Inferior parietal cortex (tissue), 1 donor: ENCODE data around the gene SWI5.

ENCODE experiments used
- DNase-seq: peaks from one replicate; pipeline ENCODE4 v3.0.0-alpha.2; 2016; ENCODE audit errors: extremely low spot score

The SWI5 gene

DNA sequence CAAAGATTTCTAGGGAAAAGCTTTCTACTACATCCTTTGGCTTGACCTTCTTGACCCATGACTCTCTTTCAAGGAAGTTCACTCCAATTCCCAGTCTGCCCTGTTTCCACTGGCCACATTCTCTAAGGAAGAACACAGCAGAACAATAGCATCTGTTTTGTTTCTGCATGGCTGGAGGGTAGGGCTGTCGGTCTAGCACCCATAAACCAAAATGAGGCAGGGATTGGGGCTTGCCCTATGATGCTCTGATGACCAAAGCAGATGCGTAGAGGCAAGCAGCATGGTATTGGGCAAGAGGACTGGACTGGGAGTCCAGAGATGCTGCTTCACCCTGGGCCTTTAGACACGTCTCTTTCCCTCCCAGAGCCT lies 24.4 kb upstream of the SWI5 start:
- no peak for DNase-seq

DNA sequence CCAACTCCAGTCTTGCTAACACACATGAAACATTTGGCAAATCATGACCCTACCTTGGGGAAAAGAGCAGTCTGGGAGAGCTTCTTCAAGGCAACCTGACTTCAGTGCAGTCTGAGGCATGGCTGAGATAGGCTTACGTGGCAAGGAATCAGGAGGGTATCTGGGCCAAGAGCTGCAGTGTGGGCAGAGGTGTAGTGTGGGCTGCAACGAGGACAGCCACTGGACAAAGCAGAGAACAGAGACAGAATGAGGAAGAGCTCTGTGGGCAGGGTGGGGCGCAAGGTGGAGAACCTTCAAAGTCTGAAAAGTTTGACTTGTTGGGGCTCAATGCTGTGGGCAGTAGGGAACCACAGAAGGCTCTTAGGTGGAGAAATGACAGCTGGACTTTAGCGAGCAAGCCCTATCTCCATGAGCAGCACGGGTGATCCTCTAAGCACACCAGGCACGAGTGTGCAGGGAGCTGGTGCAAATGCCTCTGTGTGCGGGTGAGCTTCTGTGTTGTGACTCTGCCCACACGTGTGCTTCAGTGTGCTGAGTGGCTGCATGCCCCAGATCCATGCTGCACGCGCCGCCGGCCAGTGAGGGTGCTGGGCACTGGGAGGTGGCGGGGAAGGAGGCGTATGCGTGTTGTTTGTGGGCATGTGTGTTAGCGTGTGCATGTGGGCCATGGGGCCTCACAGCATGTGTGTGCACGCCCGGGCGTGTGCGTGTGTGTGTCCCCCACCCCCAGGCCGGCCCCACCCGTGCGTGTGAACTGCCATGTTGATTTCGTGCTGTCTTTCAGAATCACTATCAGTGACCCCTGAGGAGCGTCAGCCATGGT lies 23.5 kb upstream of the SWI5 start:
- no peak for DNase-seq

DNA sequence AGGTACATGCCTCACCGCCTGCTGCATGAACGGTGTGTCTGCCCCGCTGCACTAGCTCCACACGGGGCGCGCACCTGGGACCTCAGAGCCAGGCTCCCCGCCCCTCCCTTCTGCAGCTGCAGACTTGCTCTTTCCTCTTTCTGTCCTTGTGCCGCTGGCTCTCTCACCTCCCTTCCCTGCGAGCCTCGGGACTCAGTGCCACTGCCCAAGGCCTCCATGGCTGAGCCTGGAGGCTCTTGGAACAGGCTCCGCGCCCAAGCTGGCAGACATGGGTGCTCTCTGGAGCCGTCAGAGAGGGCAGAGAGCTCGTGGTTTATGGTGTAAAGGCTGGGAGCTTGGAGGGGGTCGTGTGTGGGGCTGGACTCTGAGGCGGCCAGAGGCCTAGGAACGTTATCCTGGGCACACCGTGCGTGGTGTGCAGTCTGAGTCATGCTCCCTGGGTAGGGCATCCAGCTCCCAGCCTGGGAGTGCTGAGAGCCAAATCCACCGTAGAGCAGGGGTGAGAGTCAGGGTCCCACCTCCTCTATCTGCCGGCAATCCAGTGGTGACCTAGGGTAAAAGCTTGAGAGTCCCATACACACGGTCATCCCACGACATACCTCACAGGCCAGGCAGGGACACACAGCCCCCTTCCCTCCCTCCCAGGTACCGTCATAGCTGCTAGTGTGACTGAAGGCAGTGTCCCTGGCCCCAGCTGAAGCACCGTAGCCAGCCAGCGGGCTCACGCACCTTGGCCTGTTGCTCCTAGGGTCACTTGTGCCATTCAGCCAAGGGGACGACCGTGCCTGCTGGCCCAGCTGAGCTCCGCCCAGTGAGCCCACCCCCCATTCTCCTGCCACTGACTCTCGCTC lies 22.7 kb upstream of the SWI5 start:
- DNase-seq: no peak

DNA sequence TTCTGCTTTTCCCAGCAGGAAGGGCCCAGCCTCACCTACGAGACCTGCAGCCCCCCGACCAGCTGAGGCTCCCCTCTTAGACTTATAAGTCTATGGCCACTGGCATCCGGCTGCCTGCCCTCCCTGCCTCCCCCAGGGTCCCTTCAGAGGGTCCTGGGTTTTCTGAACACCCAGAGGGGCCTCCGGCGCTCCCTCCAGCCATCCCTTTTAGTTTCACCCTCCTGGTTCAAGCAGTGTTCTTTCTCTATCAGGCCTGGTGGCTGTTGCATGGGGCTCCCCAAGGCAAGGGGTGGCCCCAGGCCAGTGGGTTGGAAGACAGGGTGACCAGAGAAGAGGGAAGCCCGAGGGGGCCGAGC lies 22.1 kb upstream of the SWI5 start:
- no peak for DNase-seq

DNA sequence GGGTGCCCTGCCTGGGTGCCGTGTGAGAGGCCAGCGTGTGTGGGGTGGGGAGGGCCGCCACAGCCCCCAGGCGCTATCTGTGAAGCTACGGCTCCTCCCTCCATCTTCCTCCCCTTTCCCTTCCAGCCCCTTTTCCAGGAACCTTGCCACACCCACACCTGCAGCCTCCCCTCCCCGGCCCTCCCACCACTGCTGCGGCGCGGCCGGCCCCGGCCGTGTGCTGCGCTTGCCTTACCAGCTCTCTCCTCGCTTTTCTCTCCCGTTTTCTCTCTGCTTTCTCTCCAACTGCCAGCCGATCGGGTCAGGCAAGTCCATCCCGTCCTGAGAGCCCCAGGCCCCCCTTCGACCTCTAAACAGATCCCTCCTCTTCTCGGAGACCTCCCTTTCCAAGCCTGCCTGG lies 21.7 kb upstream of the SWI5 start:
- DNase-seq: no peak

DNA sequence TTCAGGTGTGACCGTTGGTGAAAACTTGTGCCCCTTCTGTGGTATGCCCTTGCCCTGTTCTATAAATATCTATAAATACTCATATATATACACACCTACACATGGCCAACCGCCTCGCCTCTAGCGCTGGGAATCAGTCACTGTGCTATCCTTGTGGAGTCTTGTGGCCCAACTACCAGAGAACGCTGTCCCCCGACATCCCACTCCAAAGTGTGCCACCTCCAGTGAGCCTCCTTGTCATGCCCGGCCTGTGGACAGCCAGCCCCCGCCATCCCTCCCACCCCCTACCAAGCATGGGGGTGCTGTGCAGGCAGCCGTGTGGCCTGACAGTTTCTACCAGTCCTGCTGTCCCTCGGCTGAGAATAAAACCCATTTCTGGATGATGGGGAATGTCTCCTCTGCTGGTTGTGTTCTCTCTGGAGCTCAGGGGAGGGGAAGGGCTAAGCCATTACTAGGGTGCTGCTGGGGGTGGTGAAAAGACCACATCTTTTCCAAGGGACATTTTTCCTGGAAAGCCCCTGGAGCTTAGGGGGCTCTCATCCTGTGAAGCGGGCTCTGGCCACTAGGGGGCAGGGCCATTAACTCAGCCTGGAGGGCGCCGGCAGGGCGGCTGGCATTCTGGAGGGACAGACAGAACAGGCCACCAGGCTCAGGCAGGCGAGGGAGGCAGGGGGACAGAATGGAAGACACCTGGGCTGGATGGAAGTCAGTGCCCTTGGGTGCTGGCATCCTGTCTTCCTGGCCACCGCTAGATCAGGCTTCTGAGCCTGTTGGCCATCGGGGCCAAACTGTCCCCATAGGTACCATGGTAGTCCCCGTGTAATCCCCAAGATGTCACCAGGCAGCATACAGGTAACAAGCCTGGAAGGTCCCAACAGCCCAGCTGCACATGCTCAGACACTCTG lies 21.0 kb upstream of the SWI5 start:
- peak; percentile 66 for DNase-seq

DNA sequence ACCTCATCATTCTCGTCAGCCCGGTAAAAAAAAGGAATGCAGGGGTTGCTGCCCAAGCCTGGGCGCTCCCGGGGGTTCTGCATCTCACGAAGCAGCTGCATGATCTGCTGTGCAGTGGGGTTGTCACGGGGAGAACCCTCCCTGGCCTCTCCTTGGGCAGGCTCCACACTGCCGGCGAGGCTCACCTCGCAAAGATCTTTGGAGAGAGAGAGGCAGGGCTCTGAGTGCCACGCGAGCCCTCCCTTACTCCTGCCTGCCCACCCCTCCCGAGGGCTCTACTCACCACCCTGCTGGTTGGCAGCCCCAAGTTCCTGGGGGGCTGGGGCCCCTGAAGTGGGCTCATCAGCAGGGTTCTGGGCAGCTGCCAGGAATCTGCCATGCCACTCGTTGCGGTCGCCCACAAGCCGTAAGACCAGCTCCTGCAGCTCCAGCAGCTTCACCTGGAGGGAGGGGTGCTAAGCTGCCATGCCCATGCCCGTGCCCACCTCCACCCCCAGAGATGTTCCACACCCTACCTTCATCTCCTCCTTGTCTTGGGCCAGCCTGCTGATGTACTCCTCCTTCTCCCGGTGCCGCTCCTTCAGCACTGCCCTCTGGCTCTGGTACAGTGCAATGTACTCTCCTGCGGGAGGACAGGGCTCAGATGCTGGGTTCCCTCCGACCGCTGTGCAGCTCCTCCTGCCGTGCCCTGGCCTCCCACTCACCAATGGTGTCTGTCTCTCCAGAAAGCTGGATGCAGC lies 18.8 kb upstream of the SWI5 start:
- DNase-seq: no peak

DNA sequence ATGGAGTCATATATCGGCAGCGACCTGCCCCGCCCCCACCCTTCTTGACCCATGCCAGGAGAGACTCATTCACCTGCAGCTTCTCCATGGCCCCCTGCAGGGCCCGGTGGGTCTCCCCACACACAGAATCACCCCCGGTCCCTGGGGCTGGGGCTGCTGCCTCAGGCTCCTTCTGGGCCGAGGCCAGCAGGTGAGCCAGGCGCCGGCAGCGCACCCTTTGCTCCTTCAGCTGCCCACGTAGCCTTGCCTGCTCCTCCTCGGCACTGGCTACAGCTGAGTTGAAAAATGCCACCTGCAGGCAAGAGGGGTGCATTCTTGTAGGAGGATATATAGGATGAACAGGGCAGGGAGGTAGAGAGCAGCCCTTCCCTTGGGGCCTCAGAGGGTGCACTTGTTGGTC lies 18.2 kb upstream of the SWI5 start:
- no peak for DNase-seq

DNA sequence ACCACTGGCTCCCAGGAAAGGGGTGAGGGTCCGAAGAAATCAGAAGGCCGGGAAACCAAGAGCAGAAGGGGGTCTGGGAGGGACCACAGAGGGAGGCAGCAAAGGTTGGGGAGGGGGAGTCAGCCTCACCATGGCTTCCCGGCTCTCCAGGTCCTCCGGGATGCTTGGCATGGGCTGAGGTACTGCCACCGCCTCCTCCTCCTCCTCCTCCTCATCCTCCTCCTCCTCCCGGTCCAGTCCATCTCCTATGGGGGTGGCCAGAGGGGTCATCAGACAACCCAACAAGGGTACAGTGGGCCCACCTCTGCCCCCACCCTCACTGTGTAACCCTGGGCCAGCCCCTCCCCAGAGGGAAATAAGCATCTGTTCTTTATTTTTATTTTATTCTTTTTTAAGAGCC lies 17.8 kb upstream of the SWI5 start:
- DNase-seq: no peak

DNA sequence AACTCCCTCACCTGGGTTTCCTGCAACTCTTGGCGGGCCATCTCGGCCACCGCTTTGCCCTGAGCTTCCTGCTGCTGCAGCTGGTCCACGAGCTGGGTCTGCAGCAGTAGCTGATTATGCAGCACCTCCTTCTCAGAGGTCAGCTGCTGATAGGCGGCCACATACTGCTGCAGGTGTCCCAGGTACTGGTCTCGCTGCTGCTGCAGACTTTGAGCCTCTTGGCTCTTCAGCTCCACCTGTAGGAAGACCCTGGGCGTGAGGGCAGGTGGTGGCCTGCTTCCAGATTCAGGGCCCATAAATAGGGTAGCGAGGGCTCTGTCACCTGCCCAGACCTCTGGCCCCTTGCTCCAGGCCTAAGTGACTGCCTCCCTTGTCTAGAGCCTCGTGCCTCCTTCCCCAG lies 16.9 kb upstream of the SWI5 start:
- DNase-seq: no peak

DNA sequence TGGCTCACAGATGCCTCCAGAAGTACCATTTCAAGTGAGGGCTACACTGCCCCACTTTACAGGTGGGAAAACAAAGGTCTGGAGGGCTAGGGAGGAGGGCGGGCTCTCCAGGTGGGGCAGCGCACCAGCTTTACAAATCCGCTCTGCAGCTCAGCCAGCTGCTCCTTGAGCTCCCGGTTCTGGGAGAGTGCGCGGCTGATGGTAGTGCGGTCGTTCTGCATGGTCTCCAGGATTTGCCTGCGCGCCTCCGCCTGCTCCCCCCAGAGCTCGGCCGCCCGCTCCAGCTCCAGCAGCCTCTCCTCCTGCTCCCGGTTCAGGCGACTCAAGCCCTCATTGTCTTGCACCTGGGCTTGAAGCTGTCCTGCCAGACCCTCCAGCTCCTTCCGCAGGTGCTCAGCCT lies 15.7 kb upstream of the SWI5 start:
- DNase-seq: no peak

DNA sequence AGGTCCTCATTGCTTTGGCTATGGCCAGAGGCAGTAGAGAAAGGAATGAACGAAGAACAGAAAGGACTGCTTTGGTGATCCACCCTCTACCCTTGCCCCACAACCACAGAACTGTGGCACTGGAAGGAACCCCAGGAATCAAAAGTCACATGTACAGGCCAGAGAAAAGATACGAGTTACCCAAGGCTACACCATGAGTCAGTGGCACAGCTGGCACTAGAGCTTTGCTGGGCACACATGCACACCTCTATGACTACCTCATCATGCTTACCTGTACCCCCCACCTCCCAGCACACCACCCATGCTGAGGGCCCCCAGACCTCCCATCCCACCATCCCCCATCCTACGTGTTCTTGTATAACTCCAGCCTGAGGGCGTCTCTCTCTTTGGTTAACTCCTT lies 13.4 kb upstream of the SWI5 start:
- DNase-seq: no peak

DNA sequence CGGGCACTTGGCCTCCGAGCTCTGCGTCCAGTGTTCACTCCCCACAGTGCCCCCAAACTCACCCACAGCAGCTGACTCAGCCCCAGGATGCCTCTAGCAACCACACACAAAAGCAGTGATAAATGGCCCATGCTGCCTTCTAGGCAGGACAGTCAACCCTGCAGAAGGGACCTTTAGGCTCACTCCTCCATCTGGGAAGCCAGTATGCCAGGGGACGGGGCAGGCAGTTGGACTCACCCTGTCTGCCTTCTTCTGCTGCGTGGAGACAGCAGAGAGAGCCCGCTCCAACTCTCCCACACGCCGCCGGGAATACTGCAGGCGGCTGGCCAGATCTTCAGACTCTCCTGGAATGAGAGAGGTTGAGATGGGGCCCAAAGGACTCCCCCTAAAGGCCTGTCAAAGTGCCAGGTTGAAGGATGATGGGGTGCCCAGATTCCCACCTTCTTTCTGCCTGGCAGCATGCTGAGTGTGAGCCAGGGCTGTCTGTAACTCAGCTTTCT lies 10.7 kb upstream of the SWI5 start:
- no peak for DNase-seq

DNA sequence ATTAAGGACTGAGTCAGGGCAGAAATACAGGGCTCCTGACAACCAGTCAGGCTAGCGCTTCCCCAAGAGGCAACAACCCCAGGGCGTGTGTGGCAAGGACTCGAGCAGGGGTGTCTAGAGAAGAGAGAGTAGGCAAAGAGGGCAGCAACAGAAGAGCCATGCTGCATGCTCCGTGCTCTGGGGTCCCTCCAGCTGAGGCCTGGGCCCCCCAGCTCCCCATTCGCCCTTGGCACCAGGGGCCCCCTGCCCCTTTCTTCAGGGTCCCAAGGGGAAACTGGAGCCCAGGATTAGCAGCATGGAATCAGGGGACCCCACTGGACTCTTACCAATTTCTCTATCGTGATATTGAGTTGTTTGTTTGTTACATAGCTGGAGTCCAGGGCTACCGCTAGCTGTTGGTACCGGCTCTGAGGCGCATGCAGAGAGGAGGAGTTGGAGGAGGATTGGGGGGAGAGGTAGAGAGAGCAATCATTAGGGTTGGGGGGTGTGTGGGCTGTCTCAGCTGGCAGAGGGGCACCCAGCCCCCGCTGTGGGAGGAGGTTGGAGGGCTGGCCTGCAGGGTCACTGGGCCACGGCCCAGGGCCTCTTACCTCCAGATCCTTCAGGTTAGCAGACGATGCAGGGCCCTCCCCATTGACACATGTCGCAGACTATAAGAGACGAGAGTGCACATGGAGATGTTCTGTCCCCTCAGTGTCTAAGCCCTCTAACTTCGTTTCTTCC lies 9.0 kb upstream of the SWI5 start:
- DNase-seq: no peak

DNA sequence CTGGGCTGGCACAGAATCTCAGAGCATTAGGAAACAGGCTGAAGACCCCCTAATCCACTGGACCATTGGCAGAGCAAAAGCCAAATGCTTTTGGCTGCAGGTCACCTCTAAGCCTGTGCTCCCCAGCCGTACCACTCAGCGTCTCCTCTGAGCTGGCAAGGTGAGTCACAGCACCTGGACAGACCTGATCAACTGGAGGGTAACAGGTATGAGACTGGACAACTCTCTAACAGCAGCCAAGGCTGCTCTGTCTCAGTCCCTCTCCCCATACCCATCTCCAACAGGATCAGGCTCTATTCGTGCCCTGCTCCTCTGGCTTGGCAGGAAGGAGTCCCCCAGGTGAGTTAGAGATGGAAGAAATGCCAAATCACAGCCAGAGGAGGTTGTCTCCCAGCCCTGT lies 5.0 kb upstream of the SWI5 start:
- DNase-seq: no peak

DNA sequence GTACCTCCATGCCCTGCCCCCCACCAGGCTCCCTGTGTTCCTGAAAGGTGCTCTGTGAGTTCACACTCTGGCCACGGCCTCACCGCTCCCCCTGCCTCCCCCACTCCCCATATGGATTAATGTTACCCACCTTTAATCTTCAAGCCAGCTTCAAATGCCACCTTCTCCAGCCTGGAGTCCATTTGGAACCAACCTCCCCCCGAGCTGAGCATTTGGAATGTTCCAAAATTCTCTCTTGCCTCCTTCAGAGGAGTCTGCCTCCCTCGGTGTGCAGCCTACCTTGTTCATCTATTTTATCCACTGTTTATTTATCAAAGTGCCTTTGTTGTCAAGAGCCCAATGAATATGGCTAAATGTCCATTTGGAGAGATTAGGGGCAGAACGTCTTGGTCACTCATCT lies 4.6 kb upstream of the SWI5 start:
- DNase-seq: no peak

DNA sequence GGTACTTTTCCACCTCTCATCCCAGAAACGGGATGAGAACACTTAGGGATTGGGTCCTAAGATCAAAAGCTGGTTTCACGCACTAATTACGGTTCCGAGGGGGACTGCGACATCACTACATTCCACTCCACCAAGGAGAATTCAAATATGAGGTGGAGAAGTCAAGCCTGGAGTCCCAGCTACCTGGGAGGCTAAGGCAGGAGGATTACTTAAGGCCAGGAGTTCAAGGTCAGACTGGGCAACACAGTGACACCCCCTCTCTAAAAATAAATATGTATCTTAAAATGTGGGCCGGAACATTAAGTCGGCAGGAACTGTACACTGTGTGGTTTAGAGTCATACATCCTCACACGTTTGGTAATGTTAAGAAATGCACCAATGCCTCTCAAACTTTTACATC lies 1.8 kb upstream of the SWI5 start:
- DNase-seq: no peak

DNA sequence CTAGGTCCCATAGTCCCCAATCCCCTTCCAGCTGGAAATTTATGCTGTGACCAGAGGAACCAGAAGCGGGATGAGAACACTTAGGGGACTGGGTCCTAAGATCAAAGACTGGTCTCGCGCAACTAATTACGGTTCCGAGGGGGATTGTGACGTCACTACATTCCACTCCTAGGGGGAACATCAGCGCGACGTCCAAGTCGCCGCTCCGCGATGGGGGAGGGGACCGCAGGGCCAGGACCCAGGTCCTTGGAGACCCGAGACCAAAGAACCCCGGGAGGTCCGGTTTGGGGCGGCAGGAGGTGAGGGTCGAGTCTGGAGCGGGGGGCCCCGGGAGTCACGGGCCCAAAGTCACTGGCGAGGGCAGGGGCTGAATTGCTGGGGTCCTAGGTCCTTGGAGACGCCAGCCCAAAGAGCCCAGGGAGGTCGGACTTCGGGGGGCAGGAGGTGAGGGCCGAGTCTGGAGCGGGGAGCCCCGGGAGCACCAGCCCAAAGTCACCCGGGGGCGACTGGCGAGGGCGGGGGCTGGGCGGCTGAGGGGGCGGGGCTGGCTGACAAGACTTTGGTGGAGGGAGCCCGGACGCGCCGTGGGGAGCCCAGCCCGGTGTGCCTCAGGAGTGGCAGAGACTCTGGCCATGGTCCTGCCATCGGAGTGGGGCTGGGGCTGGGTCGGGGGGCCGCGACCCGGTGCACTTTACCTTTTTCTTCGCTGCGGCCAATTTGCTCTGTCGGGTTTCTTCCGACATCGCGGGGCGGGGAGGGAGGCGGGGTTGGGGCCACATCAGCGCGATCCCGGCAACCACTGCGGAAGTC lies 673 bp upstream of the SWI5 start, which contains the start of gene GOLGA2:
Gene GOLGA2, minus strand, starts transcription at position 810 of the 810 bp plus-strand sequence. Its CDS starts 31 bp downstream, at position 779.
- DNase-seq: no peak

DNA sequence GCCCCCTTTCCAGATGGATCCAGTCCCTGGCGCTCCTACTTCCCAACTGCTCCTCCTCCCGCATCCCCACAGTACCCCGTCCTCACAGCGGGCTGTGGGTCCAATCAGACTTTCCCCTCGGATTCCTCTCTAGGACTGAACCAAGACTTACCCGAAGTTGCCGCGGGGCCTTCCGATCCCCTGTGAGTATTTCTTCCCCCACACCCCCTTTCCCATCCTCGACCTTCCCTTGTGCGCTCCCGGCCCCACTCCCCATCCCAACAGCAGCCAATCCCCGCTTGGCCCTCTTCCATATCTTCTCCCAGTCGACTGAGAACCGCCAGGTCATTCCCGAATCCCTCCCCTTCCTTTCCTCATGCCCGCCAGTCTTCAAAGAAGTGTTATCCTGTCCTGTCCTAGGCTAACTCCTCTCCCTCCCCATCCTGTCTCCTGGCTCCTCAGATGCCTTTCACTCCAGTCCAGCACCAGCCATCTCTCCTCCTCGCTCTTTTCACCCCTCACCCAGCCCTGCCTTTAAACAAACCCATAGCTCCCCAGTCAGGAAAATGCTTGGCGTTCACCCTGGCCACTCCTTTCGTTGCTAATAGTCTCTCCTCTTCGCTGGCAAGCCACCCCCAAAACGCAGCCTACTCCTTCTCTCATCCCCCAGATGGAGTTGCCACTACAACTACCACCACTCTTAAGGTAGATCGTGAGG lies 646 bp downstream of the SWI5 start:
- no peak for DNase-seq
